Measurements from ENCODE around the gene OLIG2. TPM values are rescaled to one million over a fixed set of nuclear protein-coding genes. Genes with fewer than 3 reads are reported as not detected.

The OLIG2 gene
- total RNA-seq = not detected

DNA sequence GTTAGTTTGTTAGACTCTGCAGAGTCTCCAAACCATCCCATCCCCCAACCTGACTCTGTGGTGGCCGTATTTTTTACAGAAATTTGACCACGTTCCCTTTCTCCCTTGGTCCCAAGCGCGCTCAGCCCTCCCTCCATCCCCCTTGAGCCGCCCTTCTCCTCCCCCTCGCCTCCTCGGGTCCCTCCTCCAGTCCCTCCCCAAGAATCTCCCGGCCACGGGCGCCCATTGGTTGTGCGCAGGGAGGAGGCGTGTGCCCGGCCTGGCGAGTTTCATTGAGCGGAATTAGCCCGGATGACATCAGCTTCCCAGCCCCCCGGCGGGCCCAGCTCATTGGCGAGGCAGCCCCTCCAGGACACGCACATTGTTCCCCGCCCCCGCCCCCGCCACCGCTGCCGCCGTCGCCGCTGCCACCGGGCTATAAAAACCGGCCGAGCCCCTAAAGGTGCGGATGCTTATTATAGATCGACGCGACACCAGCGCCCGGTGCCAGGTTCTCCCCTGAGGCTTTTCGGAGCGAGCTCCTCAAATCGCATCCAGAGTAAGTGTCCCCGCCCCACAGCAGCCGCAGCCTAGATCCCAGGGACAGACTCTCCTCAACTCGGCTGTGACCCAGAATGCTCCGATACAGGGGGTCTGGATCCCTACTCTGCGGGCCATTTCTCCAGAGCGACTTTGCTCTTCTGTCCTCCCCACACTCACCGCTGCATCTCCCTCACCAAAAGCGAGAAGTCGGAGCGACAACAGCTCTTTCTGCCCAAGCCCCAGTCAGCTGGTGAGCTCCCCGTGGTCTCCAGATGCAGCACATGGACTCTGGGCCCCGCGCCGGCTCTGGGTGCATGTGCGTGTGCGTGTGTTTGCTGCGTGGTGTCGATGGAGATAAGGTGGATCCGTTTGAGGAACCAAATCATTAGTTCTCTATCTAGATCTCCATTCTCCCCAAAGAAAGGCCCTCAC is at the start of gene OLIG2:
OLIG2 (plus strand) TSS at position 447 of the 954 bp plus-strand sequence. CDS start 928 bp downstream, outside the sequence.
- ATAC-seq (peak; percentile 72), DNase-seq (ENCODE audit: low spot score) (peak; percentile 51)
- intact Hi-C loops (cut with DNase I) = no loop called here

DNA sequence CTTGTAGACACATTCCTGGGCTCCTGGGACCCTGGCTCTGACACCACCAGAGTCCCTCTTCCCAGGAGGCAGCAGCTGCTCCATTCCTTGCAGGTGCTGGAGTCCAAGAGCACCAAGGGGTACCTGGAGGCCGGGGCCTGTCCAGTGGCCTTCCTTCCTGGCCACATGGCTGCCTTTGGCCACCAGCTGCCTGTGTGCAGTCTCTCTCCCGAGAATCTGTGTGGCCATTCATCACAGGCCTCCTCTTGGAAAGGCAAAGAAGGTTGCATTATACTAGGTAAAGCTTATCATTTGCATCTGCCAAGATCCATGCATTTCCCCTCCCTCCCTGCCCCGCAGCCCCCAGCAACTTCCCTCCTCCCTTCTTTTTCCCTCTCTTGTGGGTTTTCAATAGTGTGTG is 48.9 kb upstream of the OLIG2 start:
- no peak for DNase-seq (ENCODE audit: low spot score)
- ATAC-seq = no peak
- intact Hi-C loops (cut with DNase I) = no loop called here

DNA sequence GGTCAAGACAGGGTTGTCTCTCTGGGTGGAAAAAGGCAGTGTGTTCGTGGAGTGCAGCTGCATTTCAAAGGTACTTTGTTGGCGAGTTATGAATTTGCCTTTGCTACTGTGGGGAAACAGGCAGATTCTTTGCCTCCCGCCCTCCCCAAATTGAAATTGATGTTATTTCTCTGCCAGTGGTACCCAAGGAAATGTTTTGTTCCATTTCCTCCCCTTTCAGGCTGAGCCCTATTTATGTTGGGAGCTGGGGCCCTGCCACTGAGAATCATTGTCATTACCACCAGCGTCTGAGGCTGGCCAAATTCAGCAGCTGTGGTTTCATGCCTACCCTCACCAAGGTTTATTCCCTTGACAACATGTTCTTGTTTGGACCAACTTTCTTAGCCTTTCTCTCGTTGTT is 48.5 kb upstream of the OLIG2 start:
- intact Hi-C loops (cut with DNase I) = no loop called here
- DNase-seq (ENCODE audit: low spot score) = no peak
- ATAC-seq = no peak

DNA sequence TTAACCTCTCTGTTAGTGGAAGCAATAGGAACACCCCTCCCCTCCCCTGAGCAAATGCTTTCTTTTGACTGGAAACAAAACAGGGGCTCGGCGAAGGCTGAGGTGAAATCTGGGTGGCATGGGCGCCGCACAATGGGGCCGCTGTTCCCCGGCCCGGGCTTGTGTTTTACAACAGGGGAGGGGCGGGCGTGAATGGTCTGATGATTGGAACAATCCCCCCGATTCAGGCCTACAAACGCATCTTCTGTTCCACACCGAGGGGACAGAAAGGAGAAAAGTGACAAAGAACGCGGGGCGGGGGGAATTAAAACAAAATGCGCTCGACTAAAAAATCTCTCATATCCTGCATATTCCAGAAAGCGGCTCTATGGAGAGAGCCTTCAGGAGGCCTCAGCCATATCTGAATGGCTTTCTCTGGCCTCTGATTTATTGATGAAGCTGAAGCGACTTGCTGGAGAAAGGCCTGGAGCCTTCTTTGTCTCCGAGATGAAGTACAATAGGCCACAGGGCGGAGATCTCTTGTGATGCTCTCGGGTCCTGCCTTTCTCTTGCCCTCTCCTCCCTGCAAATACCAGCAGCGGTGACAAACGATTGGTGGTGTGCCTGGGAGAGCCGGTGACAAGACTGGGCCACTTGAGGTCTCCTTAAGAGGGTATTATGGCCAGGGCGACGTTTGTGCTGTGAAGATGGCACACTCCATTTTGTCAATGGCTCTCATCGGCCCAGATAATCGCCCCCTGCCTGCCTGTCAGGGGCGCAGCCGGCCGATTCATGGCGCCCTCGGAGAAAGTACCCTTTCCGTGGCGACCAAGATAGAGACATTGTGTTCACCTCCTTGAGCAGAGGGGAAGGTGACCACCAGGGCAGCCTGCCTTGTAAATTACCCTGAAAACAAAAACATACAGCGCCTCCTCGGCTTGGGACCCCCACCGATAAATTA is 47.1 kb upstream of the OLIG2 start:
- no peak for DNase-seq (ENCODE audit: low spot score)
- intact Hi-C loops (cut with DNase I) = no loop called here
- no peak for ATAC-seq

- no peak for ATAC-seq
- intact Hi-C loops (cut with DNase I) = no loop called here
- DNase-seq (ENCODE audit: low spot score) = no peak
Observed at GRCh38 chr21:32979598-32980268, 46.0 kb upstream of the OLIG2 start.

GRCh38 chr21:32981096-32981495 is 44.6 kb upstream of the OLIG2 start:
- ATAC-seq (no peak), DNase-seq (ENCODE audit: low spot score) (no peak)
- intact Hi-C loops (cut with DNase I) = no loop called here

GRCh38 chr21:32990666-32991065 is 35.1 kb upstream of the OLIG2 start:
- ATAC-seq = no peak
- no peak for DNase-seq (ENCODE audit: low spot score)
- intact Hi-C loops (cut with DNase I) = no loop called here

- intact Hi-C loops (cut with DNase I) = no loop called here
- DNase-seq (ENCODE audit: low spot score) (no peak), ATAC-seq (no peak)
Observed at GRCh38 chr21:32991361-32991760, 34.4 kb upstream of the OLIG2 start.

GRCh38 chr21:32993894-32994293 is 31.8 kb upstream of the OLIG2 start:
- DNase-seq (ENCODE audit: low spot score) = no peak
- ATAC-seq = no peak
- intact Hi-C loops (cut with DNase I) = loop anchor here (2.0 kb wide), 1 partner anchor 41 kb away; no protein-coding TSS in a partner anchor

- no peak for ATAC-seq
Observed at GRCh38 chr21:32994305-32994704, 31.4 kb upstream of the OLIG2 start.

GRCh38 chr21:33007747-33008146 is 18.0 kb upstream of the OLIG2 start:
- ATAC-seq (no peak), DNase-seq (ENCODE audit: low spot score) (no peak)
- intact Hi-C loops (cut with DNase I) = no loop called here

More at GRCh38 chr21:32994305-32994704, 31.4 kb upstream of the OLIG2 start:
- intact Hi-C loops (cut with DNase I) = no loop called here
- no peak for DNase-seq (ENCODE audit: low spot score)

- ATAC-seq (no peak), DNase-seq (ENCODE audit: low spot score) (no peak)
- intact Hi-C loops (cut with DNase I) = no loop called here
Observed at GRCh38 chr21:33008333-33009051, 17.2 kb upstream of the OLIG2 start.

DNA sequence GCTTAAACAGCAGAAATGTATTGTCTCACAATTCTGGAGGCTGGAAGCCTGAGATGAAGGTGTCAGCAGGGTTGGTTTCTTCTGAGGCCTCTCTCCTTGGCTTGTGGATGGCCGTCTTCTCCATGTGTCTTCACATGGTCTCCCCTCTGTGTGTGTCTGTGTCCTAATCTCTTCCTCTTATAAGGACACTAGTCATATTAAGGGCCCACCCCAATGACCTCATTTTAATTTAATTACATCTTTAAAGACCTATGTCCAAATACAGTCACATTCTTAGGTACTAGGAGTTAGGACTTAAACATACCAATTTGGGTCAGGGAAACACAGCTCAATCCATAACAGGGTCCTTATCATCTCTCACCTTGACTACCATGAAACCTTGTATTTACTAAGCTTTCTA is 14.8 kb upstream of the OLIG2 start:
- DNase-seq (ENCODE audit: low spot score) (no peak), ATAC-seq (no peak)
- intact Hi-C loops (cut with DNase I) = loop anchor here (10.0 kb wide), 1 partner anchor 114 kb away; no protein-coding TSS in a partner anchor

GRCh38 chr21:33011462-33011861 is 14.3 kb upstream of the OLIG2 start:
- intact Hi-C loops (cut with DNase I) = loop anchor here (10.0 kb wide), 1 partner anchor 113 kb away; no protein-coding TSS in a partner anchor
- ATAC-seq = no peak
- DNase-seq (ENCODE audit: low spot score) = no peak

DNA sequence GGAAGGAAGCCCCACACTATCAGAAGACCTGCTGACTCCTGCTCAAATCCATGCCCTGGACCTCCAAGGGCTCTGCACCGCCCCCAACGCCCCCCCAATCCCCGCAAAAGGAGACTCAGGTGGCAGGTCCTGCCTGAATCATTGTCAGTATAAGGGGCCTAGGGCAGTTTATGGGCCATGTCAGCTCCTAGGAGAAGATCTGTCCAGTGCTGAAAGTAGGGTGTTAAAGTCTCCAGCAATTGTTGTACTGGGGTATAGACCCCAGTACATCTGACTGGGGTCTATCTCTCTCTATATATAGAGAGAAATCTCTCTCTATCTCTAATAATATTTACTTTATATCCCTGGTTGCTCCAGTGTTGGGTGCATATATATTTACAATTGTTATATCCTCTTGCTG is 12.1 kb upstream of the OLIG2 start:
- intact Hi-C loops (cut with DNase I) = loop anchor here (10.0 kb wide), 1 partner anchor 111 kb away; no protein-coding TSS in a partner anchor
- DNase-seq (ENCODE audit: low spot score) = no peak
- ATAC-seq = no peak

GRCh38 chr21:33014331-33014730 is 11.4 kb upstream of the OLIG2 start:
- no peak for DNase-seq (ENCODE audit: low spot score)
- no peak for ATAC-seq
- intact Hi-C loops (cut with DNase I) = loop anchor here (10.0 kb wide), 1 partner anchor 110 kb away; no protein-coding TSS in a partner anchor

- intact Hi-C loops (cut with DNase I) = loop anchor here (10.0 kb wide), 1 partner anchor 110 kb away; no protein-coding TSS in a partner anchor
- DNase-seq (ENCODE audit: low spot score) (no peak), ATAC-seq (no peak)
Observed at GRCh38 chr21:33015096-33015495, 10.6 kb upstream of the OLIG2 start.

GRCh38 chr21:33015756-33016155 is 10.0 kb upstream of the OLIG2 start:
- ATAC-seq (no peak), DNase-seq (ENCODE audit: low spot score) (no peak)
- intact Hi-C loops (cut with DNase I) = loop anchor here (10.0 kb wide), 1 partner anchor 109 kb away; no protein-coding TSS in a partner anchor

All from sciatic nerve (tissue), 2 donors.